Naive B cell (primary cell): ENCODE measurements around the gene EXOC4. TPM values are rescaled to one million over a fixed set of nuclear protein-coding genes. Genes with fewer than 3 reads are reported as not detected.

Source experiments
- ATAC-seq, 2 donors: fragments of 150-1000 bp; cut with Tn5 transposase; 2 replicates each; pipeline ENCODE4 v1.10.0; 2021; ENCODE audit warnings: low read depth in 2 of 2, mild to moderate bottlenecking in 2 of 2, moderate library complexity in 2 of 2
- DNase-seq: peaks from one replicate; pipeline ENCODE4 v3.0.0; 2022
- H3K27ac Mint-ChIP-seq, 6 donors: one replicate each; pipeline ENCODE4 v1.8.0; 2020 to 2022; ENCODE audit warnings: mild to moderate bottlenecking in 6 of 6, mixed read lengths in 6 of 6, moderate library complexity in 5 of 6, inconsistent platforms in 2 of 6
- H3K27me3 Mint-ChIP-seq, 3 donors: one replicate each; pipeline ENCODE4 v1.8.0; 2021 to 2022; ENCODE audit warnings: mixed read lengths in 3 of 3, mild to moderate bottlenecking in 1 of 3
- H3K36me3 Mint-ChIP-seq, 2 donors: one replicate each; pipeline ENCODE4 v1.8.0; 2020 to 2022; ENCODE audit warnings: mixed read lengths in 2 of 2, inconsistent platforms in 1 of 2, mild to moderate bottlenecking in 1 of 2
- H3K4me1 Mint-ChIP-seq, 3 donors: one replicate each; pipeline ENCODE4 v1.8.0; 2020 to 2022; ENCODE audit warnings: mixed read lengths in 3 of 3, inconsistent platforms in 1 of 3, mild to moderate bottlenecking in 1 of 3, moderate library complexity in 1 of 3
- H3K4me3 Mint-ChIP-seq, 8 donors: one replicate each; pipeline ENCODE4 v1.8.0; 2020 to 2022; ENCODE audit warnings: mild to moderate bottlenecking in 8 of 8, mixed read lengths in 8 of 8, moderate library complexity in 8 of 8, inconsistent platforms in 2 of 8
- H3K9me3 Mint-ChIP-seq, 7 donors: one replicate each; pipeline ENCODE4 v1.8.0; 2020 to 2022; ENCODE audit warnings: mixed read lengths in 7 of 7, mild to moderate bottlenecking in 5 of 7, inconsistent platforms in 2 of 7, moderate library complexity in 1 of 7
- polyA plus RNA-seq, 6 donors: library from polyadenylated mRNA; unstranded; fragments of 300-500 nt; fragmentation: Illumina TruSeq; gene quantifications; one replicate each; pipeline ENCODE4 v1.2.3, GENCODE V29; 2021; ENCODE audit warnings: low read depth in 6 of 6

The EXOC4 gene
- polyA plus RNA-seq, 6 donors from 2014 or later: 39.9 to 59.7 (median 47.2) TPM

GRCh38 chr7:133668296-133669060, 415.6 kb downstream of the EXOC4 start:
- Mint-ChIP-seq H3K27me3 (no peaks in the 10 kb centered on the region), H3K4me3 (no peak overlapping the region), H3K9me3 (peaks cover 0 to 6% (median 0%) of the 10 kb centered on the region in 7 donors), H3K36me3 (peaks cover 16 to 34% of the 10 kb centered on the region in 2 donors), H3K4me1 (peaks cover 2 to 22% (median 12%) of the 10 kb centered on the region in 3 donors), H3K27ac (peak overlapping the region in 1 of 6 donors; percentile 53)
- no peak for DNase-seq
- no peak for ATAC-seq

DNA sequence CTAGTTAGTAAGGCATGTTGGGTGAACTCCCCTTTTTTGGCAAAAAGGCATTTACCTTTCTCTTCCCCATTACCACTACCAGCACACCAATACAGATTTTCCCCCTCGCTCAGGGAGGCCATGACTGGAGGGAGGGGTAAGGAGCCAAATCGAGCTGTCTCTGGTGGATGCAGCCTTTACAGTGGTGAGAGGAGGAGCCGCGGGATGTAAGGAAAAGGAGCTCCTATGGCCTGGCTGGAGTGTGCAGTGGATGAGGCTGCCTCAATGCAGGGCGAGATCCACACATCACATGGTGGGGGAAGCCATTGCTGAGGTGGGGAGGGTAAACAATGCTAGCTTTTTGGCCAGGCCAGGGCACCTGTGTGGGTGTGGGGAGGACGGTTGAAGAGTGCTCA, 416.2 kb downstream of the EXOC4 start:
- Mint-ChIP-seq H3K4me1 (peaks cover 2 to 16% (median 14%) of the 10 kb centered on the region in 3 donors), H3K27ac (peak overlapping the region in 1 of 6 donors; percentile 53), H3K36me3 (peaks cover 10 to 29% of the 10 kb centered on the region in 2 donors), H3K4me3 (no peak overlapping the region), H3K27me3 (no peaks in the 10 kb centered on the region), H3K9me3 (no peaks in the 10 kb centered on the region)
- ATAC-seq: no peak
- DNase-seq: no peak

GRCh38 chr7:133670250-133670649, 417.4 kb downstream of the EXOC4 start:
- H3K36me3 Mint-ChIP-seq: peaks cover 10 to 20% of the 10 kb centered on the region in 2 donors
- no peaks in the 10 kb centered on the region for H3K27me3 Mint-ChIP-seq
- no peak overlapping the region for H3K27ac Mint-ChIP-seq
- no peaks in the 10 kb centered on the region for H3K9me3 Mint-ChIP-seq
- H3K4me1 Mint-ChIP-seq: peaks cover 2 to 15% (median 14%) of the 10 kb centered on the region in 3 donors
- DNase-seq: no peak
- H3K4me3 Mint-ChIP-seq: no peak overlapping the region
- no peak for ATAC-seq

DNA sequence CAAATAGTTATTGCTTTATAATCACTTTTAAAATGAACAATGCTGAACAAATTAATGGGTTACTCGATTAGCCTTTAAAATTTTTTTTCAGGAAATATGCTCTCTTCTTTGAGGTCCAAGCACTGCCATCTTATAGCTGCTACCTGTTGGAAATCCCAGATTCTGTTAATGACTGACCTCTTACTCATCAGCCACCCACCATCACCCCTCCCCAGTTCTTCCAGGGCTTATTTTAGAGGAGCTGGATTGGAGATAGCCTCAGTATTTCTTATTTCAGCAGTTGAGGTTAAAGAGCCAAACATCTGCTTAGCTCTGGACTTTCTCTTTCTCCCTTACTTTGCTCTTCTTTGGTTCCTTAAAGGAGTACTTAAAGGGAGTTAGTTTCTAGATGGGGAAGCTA, 420.0 kb downstream of the EXOC4 start:
- no peak overlapping the region for H3K4me3 Mint-ChIP-seq

DNA sequence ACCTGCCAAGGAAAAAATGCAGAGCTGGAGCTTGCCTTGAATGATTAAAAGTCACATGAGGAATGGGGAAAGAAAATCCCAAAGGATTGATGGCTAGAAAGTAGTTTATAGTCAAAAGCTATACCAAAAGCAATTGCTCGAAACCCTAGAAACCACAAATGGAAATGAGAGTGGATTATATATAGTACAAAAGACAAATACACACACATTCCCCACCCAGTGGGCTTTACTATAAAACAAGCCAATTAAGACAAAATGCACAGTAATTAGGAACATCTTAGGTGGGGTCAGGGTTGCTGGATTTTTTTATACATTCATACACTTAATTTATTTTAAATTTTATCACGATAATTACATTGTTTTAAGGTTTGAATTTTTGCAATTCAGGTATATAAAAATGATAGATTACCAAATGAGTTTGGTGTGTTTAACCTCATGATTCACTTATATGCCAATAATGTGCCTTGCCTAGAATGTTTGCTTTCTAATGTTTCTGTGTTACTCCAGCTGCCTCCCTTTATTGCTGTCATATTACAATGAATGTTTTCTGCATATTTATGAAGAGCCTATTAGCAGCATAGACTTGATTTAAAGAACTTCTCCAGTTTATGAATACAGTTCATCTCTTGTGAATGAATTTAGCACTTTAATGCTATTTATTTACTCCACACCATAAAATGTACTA, 421.3 kb downstream of the EXOC4 start:
- H3K36me3 Mint-ChIP-seq: peaks cover 10 to 14% of the 10 kb centered on the region in 2 donors
- no peak overlapping the region for H3K27ac Mint-ChIP-seq
- no peak overlapping the region for H3K4me3 Mint-ChIP-seq
- ATAC-seq (no peak), DNase-seq (no peak)
- H3K27me3 Mint-ChIP-seq: no peaks in the 10 kb centered on the region
- H3K4me1 Mint-ChIP-seq: peaks cover 3 to 15% (median 14%) of the 10 kb centered on the region in 3 donors
- no peaks in the 10 kb centered on the region for H3K9me3 Mint-ChIP-seq

More for the DNA sequence above, 420.0 kb downstream of the EXOC4 start:
- no peak for ATAC-seq
- Mint-ChIP-seq H3K27ac (no peak overlapping the region), H3K4me1 (peaks cover 2 to 15% (median 14%) of the 10 kb centered on the region in 3 donors), H3K27me3 (no peaks in the 10 kb centered on the region), H3K9me3 (no peaks in the 10 kb centered on the region), H3K36me3 (peaks cover 10 to 20% of the 10 kb centered on the region in 2 donors)
- DNase-seq: no peak

DNA sequence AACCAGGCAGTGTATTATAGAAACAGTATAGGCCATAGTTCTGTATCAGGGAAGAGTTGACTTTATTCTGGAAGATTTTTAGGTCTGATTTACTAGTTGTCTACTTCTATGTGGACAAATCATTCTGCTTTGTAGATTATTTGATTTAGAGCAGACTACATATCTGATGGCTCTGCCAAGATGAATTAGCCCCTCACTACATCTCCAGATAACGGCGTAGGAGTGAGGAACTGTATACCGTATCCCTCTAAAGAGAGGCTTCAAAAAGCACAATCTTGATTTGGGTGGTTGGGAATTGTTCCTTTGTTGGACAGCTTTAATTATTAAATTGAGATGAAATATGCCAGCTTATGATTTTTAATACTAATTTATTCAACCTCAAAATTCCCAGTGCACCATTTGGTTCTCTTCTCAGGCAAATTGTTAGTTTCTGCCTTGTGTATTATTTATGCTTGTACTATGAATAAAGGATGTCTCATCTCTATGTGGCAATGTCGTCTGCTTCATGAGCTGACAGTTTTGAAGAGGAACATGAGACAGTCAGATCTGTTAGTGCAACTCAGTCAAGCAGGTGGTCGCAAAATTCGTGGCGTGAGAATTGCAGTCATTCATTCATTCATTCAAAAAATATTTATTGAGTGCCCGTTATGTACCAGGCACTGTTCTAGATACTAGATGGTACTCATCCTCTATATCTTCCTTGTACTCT, 422.8 kb downstream of the EXOC4 start:
- Mint-ChIP-seq H3K27me3 (no peaks in the 10 kb centered on the region), H3K27ac (no peak overlapping the region), H3K4me3 (no peak overlapping the region), H3K36me3 (peaks cover 8 to 12% of the 10 kb centered on the region in 2 donors), H3K9me3 (no peaks in the 10 kb centered on the region), H3K4me1 (peaks cover 5 to 14% (median 12%) of the 10 kb centered on the region in 3 donors)
- DNase-seq (no peak), ATAC-seq (no peak)

- no peaks in the 10 kb centered on the region for H3K9me3 Mint-ChIP-seq
- H3K27ac Mint-ChIP-seq: no peak overlapping the region
- no peak for ATAC-seq
- peaks cover 4 to 14% (median 5%) of the 10 kb centered on the region in 3 donors for H3K4me1 Mint-ChIP-seq
- DNase-seq: no peak
- no peaks in the 10 kb centered on the region for H3K27me3 Mint-ChIP-seq
- H3K4me3 Mint-ChIP-seq: no peak overlapping the region
- no peaks in the 10 kb centered on the region for H3K36me3 Mint-ChIP-seq
These were observed 424.0 kb downstream of the EXOC4 start for GRCh38 chr7:133676805-133677370.

- no peak overlapping the region for H3K4me3 Mint-ChIP-seq
- no peak for ATAC-seq
These were observed 425.4 kb downstream of the EXOC4 start for GRCh38 chr7:133678137-133678814.

DNA sequence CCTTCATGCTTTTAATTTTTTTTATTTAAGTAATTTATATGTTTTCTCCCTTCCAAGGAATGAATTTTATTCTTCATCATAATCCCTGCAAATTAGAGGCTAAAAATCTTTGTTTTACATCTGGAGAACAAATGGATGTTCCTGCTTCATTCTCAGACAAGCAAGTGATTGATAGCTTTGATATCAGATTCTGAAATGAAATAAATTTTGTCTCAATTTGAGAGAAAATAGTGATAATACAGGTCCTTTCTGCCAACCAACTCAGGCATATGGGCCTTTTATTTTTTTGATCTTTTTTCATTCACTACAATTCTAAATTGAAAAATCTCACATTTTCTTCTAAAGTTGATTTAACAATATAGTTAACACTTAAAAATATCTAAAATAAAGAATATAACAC, 427.1 kb downstream of the EXOC4 start:
- DNase-seq: no peak
- Mint-ChIP-seq H3K4me3 (no peak overlapping the region), H3K27me3 (no peaks in the 10 kb centered on the region), H3K9me3 (no peaks in the 10 kb centered on the region), H3K4me1 (peaks cover 0 to 3% (median 0%) of the 10 kb centered on the region in 3 donors), H3K36me3 (no peaks in the 10 kb centered on the region), H3K27ac (no peak overlapping the region)
- ATAC-seq: no peak

More at GRCh38 chr7:133678137-133678814, 425.4 kb downstream of the EXOC4 start:
- Mint-ChIP-seq H3K9me3 (no peaks in the 10 kb centered on the region), H3K36me3 (no peaks in the 10 kb centered on the region), H3K27ac (peak overlapping the region in 1 of 6 donors; percentile 59), H3K27me3 (no peaks in the 10 kb centered on the region), H3K4me1 (peaks cover 2 to 4% (median 3%) of the 10 kb centered on the region in 3 donors)
- no peak for DNase-seq

GRCh38 chr7:133681529-133681928, 428.7 kb downstream of the EXOC4 start:
- no peak for ATAC-seq
- Mint-ChIP-seq H3K4me3 (no peak overlapping the region), H3K9me3 (peaks cover 0 to 3% (median 0%) of the 10 kb centered on the region in 7 donors), H3K36me3 (peaks cover 0 to 7% of the 10 kb centered on the region in 2 donors), H3K27ac (no peak overlapping the region), H3K27me3 (no peaks in the 10 kb centered on the region), H3K4me1 (peaks cover 0 to 3% (median 0%) of the 10 kb centered on the region in 3 donors)
- DNase-seq: no peak

GRCh38 chr7:133682364-133683181, 429.7 kb downstream of the EXOC4 start:
- ATAC-seq (no peak), DNase-seq (no peak)

GRCh38 chr7:133683182-133683454, 430.2 kb downstream of the EXOC4 start:
- ATAC-seq: no peak

More at GRCh38 chr7:133682364-133683181, 429.7 kb downstream of the EXOC4 start:
- Mint-ChIP-seq H3K27ac (no peak overlapping the region), H3K27me3 (no peaks in the 10 kb centered on the region), H3K4me3 (no peak overlapping the region), H3K9me3 (peaks cover 0 to 3% (median 0%) of the 10 kb centered on the region in 7 donors), H3K36me3 (peaks cover 0 to 7% of the 10 kb centered on the region in 2 donors), H3K4me1 (peaks cover 3 to 4% (median 3%) of the 10 kb centered on the region in 3 donors)

More at GRCh38 chr7:133683182-133683454, 430.2 kb downstream of the EXOC4 start:
- H3K36me3 Mint-ChIP-seq: peaks cover 0 to 7% of the 10 kb centered on the region in 2 donors
- peaks cover 3 to 5% (median 3%) of the 10 kb centered on the region in 3 donors for H3K4me1 Mint-ChIP-seq
- no peak overlapping the region for H3K27ac Mint-ChIP-seq
- no peak for DNase-seq
- peaks cover 0 to 3% (median 0%) of the 10 kb centered on the region in 7 donors for H3K9me3 Mint-ChIP-seq
- H3K27me3 Mint-ChIP-seq: no peaks in the 10 kb centered on the region
- H3K4me3 Mint-ChIP-seq: no peak overlapping the region
